SH-SY5Y (cell line): Measurements from ENCODE around the gene ARHGEF1.

Source experiments
- GATA2 ChIP-seq: IDR thresholded peaks from 2 replicates; pipeline ENCODE4 v1.6.1; 2011; ENCODE audit warnings: mild to moderate bottlenecking, low read depth, low read length
- GATA3 ChIP-seq: IDR thresholded peaks from 2 replicates; pipeline ENCODE4 v1.6.1; 2011; ENCODE audit warnings: low read depth, mild to moderate bottlenecking, low read length, moderate library complexity

GRCh38 chr19:41947091-41947490, 64.1 kb downstream of the ARHGEF1 start:
- no peak for TF ChIP-seq GATA2
- TF ChIP-seq GATA3 = no peak
